HEK293 (cell line): Measurements from ENCODE around the gene TRIM56.

Source experiments
- SCRT1 ChIP-seq: fragments of 450-650 bp; formaldehyde crosslinking; IDR thresholded peaks from 2 replicates; pipeline ENCODE4 v1.5.1; 2016; ENCODE audit warnings: missing biosample characterization, missing genetic modification characterization, borderline replicate concordance
- ZNF169 ChIP-seq: fragments of 450-650 bp; formaldehyde crosslinking; IDR thresholded peaks from 2 replicates; pipeline ENCODE4 v1.5.1; 2016; ENCODE audit warnings: missing biosample characterization, missing genetic modification characterization
- ZNF449 ChIP-seq: fragments of 450-650 bp; formaldehyde crosslinking; IDR thresholded peaks from 2 replicates; pipeline ENCODE4 v1.5.1; 2017; ENCODE audit warnings: missing biosample characterization, mild to moderate bottlenecking, missing genetic modification characterization, moderate library complexity
- ZNF548 ChIP-seq: fragments of 450-650 bp; formaldehyde crosslinking; IDR thresholded peaks from 2 replicates; pipeline ENCODE4 v1.5.1; 2016; ENCODE audit warnings: missing biosample characterization, missing genetic modification characterization
- ZNF701 ChIP-seq: fragments of 450-650 bp; formaldehyde crosslinking; IDR thresholded peaks from 2 replicates; pipeline ENCODE4 v1.5.1; 2016; ENCODE audit warnings: missing biosample characterization, missing genetic modification characterization

- TF ChIP-seq ZNF701 (tag by site-specific recombination) (no peak), SCRT1 (tag by site-specific recombination) (no peak), ZNF169 (tag by site-specific recombination) (no peak), ZNF449 (tag by site-specific recombination) (no peak), ZNF548 (no peak)
Measured at GRCh38 chr7:101114492-101114891, 29.2 kb downstream of the TRIM56 start.
